ENCODE measurements around the gene LRIG2. TPM values are rescaled to one million over a fixed set of nuclear protein-coding genes. Genes with fewer than 3 reads are reported as not detected.

The LRIG2 gene
- total RNA-seq, 1 donor: 17.4 TPM

DNA sequence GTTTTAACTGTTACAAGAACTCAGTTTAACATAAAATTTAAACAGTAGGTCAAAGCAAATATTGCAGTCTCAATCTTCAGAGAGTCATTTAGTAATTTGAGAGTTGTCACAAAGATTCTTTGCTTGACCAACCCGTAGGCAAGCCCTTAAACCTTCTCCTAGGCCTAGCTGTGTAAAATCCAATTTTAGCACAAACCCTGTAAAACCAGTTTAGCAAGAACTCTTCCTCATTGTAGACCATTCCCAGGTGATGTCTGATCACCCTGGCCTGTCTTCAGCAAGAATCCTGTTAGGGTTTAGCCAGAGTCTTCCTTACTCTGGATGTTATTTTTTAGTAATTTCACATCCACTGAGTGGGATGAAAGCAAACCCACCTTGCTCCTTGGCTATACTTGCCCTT, 30.1 kb downstream of the LRIG2 start:
- TF ChIP-seq, protein P1, sequence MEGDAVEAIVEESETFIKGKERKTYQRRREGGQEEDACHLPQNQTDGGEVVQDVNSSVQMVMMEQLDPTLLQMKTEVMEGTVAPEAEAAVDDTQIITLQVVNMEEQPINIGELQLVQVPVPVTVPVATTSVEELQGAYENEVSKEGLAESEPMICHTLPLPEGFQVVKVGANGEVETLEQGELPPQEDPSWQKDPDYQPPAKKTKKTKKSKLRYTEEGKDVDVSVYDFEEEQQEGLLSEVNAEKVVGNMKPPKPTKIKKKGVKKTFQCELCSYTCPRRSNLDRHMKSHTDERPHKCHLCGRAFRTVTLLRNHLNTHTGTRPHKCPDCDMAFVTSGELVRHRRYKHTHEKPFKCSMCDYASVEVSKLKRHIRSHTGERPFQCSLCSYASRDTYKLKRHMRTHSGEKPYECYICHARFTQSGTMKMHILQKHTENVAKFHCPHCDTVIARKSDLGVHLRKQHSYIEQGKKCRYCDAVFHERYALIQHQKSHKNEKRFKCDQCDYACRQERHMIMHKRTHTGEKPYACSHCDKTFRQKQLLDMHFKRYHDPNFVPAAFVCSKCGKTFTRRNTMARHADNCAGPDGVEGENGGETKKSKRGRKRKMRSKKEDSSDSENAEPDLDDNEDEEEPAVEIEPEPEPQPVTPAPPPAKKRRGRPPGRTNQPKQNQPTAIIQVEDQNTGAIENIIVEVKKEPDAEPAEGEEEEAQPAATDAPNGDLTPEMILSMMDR (IDR thresholded peaks at IDR 0.05; ENCODE audit: extremely low read depth, low read depth, low read length): no peak
- Histone ChIP-seq H3K4me2 (ENCODE audit: insufficient read depth, low read length) (no peak overlapping the region), H3K27me3 (ENCODE audit: insufficient read depth, low read length) (no peaks in the 10 kb centered on the region), H3K36me3 (ENCODE audit: insufficient read depth, low read length) (peaks cover 72% of the 10 kb centered on the region), H2AFZ (ENCODE audit: low read length) (no peak overlapping the region), H3K9me3 (ENCODE audit: low read depth, low read length) (no peaks in the 10 kb centered on the region), H3K4me3 (ENCODE audit: insufficient read depth, low read length) (no peak overlapping the region), H3K4me1 (ENCODE audit: insufficient read depth, low read length) (no peaks in the 10 kb centered on the region), H3K27ac (ENCODE audit: low read depth, low read length) (no peak overlapping the region), H3K79me2 (ENCODE audit: insufficient read depth, low read length) (no peaks in the 10 kb centered on the region), H4K20me1 (ENCODE audit: insufficient read depth, low read length) (no peaks in the 10 kb centered on the region)
- no peak for DNase-seq (ENCODE audit: insufficient read length, low spot score, missing footprints)

- H3K27ac ChIP-seq (ENCODE audit: low read depth, low read length): no peak overlapping the region
- DNase-seq (ENCODE audit: insufficient read length, low spot score, missing footprints): no peak
- H3K4me1 ChIP-seq (ENCODE audit: insufficient read depth, low read length): no peaks in the 10 kb centered on the region
- H3K27me3 ChIP-seq (ENCODE audit: insufficient read depth, low read length): no peaks in the 10 kb centered on the region
- no peak overlapping the region for H3K4me2 ChIP-seq (ENCODE audit: insufficient read depth, low read length)
- no peak overlapping the region for H2AFZ ChIP-seq (ENCODE audit: low read length)
- no peaks in the 10 kb centered on the region for H3K79me2 ChIP-seq (ENCODE audit: insufficient read depth, low read length)
- peaks cover 64% of the 10 kb centered on the region for H3K36me3 ChIP-seq (ENCODE audit: insufficient read depth, low read length)
- no peaks in the 10 kb centered on the region for H4K20me1 ChIP-seq (ENCODE audit: insufficient read depth, low read length)
- H3K4me3 ChIP-seq (ENCODE audit: insufficient read depth, low read length): no peak overlapping the region
- TF ChIP-seq, protein P1 (IDR thresholded peaks at IDR 0.05; ENCODE audit: extremely low read depth, low read depth, low read length): no peak
- no peaks in the 10 kb centered on the region for H3K9me3 ChIP-seq (ENCODE audit: low read depth, low read length)
Measured at GRCh38 chr1:113103977-113104376, 31.0 kb downstream of the LRIG2 start.

- Histone ChIP-seq H3K4me2 (ENCODE audit: insufficient read depth, low read length) (no peak overlapping the region), H4K20me1 (ENCODE audit: insufficient read depth, low read length) (no peaks in the 10 kb centered on the region), H3K9me3 (ENCODE audit: low read depth, low read length) (no peaks in the 10 kb centered on the region), H3K27me3 (ENCODE audit: insufficient read depth, low read length) (no peaks in the 10 kb centered on the region), H3K36me3 (ENCODE audit: insufficient read depth, low read length) (peaks cover 64% of the 10 kb centered on the region), H3K4me1 (ENCODE audit: insufficient read depth, low read length) (peaks cover 19% of the 10 kb centered on the region), H3K4me3 (ENCODE audit: insufficient read depth, low read length) (no peak overlapping the region), H3K79me2 (ENCODE audit: insufficient read depth, low read length) (no peaks in the 10 kb centered on the region), H3K27ac (ENCODE audit: low read depth, low read length) (no peak overlapping the region), H2AFZ (ENCODE audit: low read length) (no peak overlapping the region)
- DNase-seq (ENCODE audit: insufficient read length, low spot score, missing footprints): no peak
- TF ChIP-seq, protein P1 (IDR thresholded peaks at IDR 0.05; ENCODE audit: extremely low read depth, low read depth, low read length): no peak
Measured at GRCh38 chr1:113106910-113107309, 33.9 kb downstream of the LRIG2 start.

- Histone ChIP-seq H3K4me3 (ENCODE audit: insufficient read depth, low read length) (no peak overlapping the region), H4K20me1 (ENCODE audit: insufficient read depth, low read length) (no peaks in the 10 kb centered on the region), H3K4me1 (ENCODE audit: insufficient read depth, low read length) (peaks cover 20% of the 10 kb centered on the region), H3K27ac (ENCODE audit: low read depth, low read length) (peak overlapping the region; percentile 100), H3K27me3 (ENCODE audit: insufficient read depth, low read length) (no peaks in the 10 kb centered on the region), H3K4me2 (ENCODE audit: insufficient read depth, low read length) (peak overlapping the region; percentile 8), H2AFZ (ENCODE audit: low read length) (no peak overlapping the region), H3K79me2 (ENCODE audit: insufficient read depth, low read length) (peaks cover 2% of the 10 kb centered on the region), H3K36me3 (ENCODE audit: insufficient read depth, low read length) (peaks cover 65% of the 10 kb centered on the region), H3K9me3 (ENCODE audit: low read depth, low read length) (no peaks in the 10 kb centered on the region)
- TF ChIP-seq, protein P1 (IDR thresholded peaks at IDR 0.05; ENCODE audit: extremely low read depth, low read depth, low read length): peak; percentile 36
- DNase-seq (ENCODE audit: insufficient read length, low spot score, missing footprints): peak; percentile 94
Measured at GRCh38 chr1:113109908-113110554, 37.0 kb downstream of the LRIG2 start.
